HG02973 (cell line): ENCODE data around the gene DUOXA1.

Source experiments
- ATAC-seq: cut with Tn5 transposase; IDR thresholded peaks from one replicate; pipeline ENCODE4 v1.9.1; 2021; ENCODE audit warnings: moderate library complexity; ENCODE audit not compliant: unreplicated experiment

Gene DUOXA1

GRCh38 chr15:45133561-45133920 lies 3.9 kb upstream of the DUOXA1 start:
- ATAC-seq: no peak

GRCh38 chr15:45132844-45133560 lies 3.3 kb upstream of the DUOXA1 start:
- ATAC-seq: no peak

- ATAC-seq: no peak
Measured at GRCh38 chr15:45131510-45131909, 1.8 kb upstream of the DUOXA1 start.

- ATAC-seq: no peak
Measured at GRCh38 chr15:45130291-45131000, 767 bp upstream of the DUOXA1 start.

- ATAC-seq: no peak
Measured at GRCh38 chr15:45128971-45129639, 574 bp downstream of the DUOXA1 start.

- ATAC-seq: no peak
Measured at GRCh38 chr15:45126535-45127158, 3.0 kb downstream of the DUOXA1 start.

- ATAC-seq: no peak
Measured at GRCh38 chr15:45123397-45123796, 6.3 kb downstream of the DUOXA1 start.

- ATAC-seq: no peak
Measured at GRCh38 chr15:45122719-45123118, 7.0 kb downstream of the DUOXA1 start.

GRCh38 chr15:45121706-45122417 lies 7.8 kb downstream of the DUOXA1 start:
- no peak for ATAC-seq

GRCh38 chr15:45121020-45121419 lies 8.7 kb downstream of the DUOXA1 start:
- ATAC-seq: no peak

GRCh38 chr15:45120081-45120972 lies 9.4 kb downstream of the DUOXA1 start:
- no peak for ATAC-seq

- ATAC-seq: no peak
Measured at GRCh38 chr15:45118996-45119395, 10.7 kb downstream of the DUOXA1 start.

- ATAC-seq: peak; percentile 91
Measured at GRCh38 chr15:45118131-45118588, 11.5 kb downstream of the DUOXA1 start.

- no peak for ATAC-seq
Measured at GRCh38 chr15:45117308-45118130, 12.2 kb downstream of the DUOXA1 start.

- no peak for ATAC-seq
Measured at GRCh38 chr15:45116482-45117307, 13.0 kb downstream of the DUOXA1 start.

- no peak for ATAC-seq
Measured at GRCh38 chr15:45116006-45116481, 13.6 kb downstream of the DUOXA1 start.

- ATAC-seq: no peak
Measured at GRCh38 chr15:45115312-45115820, 14.3 kb downstream of the DUOXA1 start.

GRCh38 chr15:45114751-45115085 lies 15.0 kb downstream of the DUOXA1 start:
- ATAC-seq: no peak
